Measurements from ENCODE around the gene AOAH.

The AOAH gene

DNA sequence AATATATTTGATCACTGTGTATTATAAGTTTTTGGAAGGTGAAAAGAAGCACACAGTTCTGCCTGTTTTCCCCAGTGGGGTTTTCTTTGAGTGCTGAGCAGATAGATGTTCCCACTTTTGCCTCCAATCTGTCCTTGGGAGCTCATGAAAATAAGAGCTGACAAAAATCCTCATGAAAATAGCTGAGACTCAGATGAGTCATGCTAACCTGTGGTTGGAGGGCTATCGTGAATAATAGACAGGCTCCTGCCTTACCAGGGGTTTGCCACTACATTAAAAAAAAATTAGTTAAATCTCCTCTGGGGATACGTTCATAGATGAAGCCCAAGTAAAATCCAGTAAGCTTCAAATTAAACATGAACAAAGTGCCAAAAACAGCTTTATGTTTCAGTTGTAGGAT, 10.9 kb upstream of the AOAH start:
- DNase-seq (no peak), ATAC-seq (ENCODE audit: insufficient read depth, low read depth) (no peak)
- H2AFZ ChIP-seq (ENCODE audit: low read depth, low read length) = no peak overlapping the region
- H3K4me1 ChIP-seq (ENCODE audit: insufficient read depth, low read length) = peaks cover 5% of the 10 kb centered on the region; the same call in 1 of the 2 replicates
- TF ChIP-seq EZH2 (IDR thresholded peaks at IDR 0.05; ENCODE audit: borderline replicate concordance, low read depth, low read length, severe bottlenecking) (no peak), CTCF (IDR thresholded peaks at IDR 0.05; ENCODE audit: borderline replicate concordance, extremely low read depth, low read length, poor library complexity, severe bottlenecking) (no peak)
- no peak overlapping the region for H3K4me2 ChIP-seq (ENCODE audit: insufficient read depth, low read length)
- no peak overlapping the region for H3K9ac ChIP-seq (ENCODE audit: low read depth, low read length)
- no peak overlapping the region for H3K4me3 ChIP-seq (ENCODE audit: low read depth in 1 of 2, low read length in 2 of 2)
- no peaks in the 10 kb centered on the region for H3K79me2 ChIP-seq (ENCODE audit: insufficient read depth, low read length)
- no peaks in the 10 kb centered on the region for H4K20me1 ChIP-seq (ENCODE audit: insufficient read depth, low read length)
- H3K27ac ChIP-seq (ENCODE audit: low read length) = no peak overlapping the region
- no peaks in the 10 kb centered on the region for H3K27me3 ChIP-seq (ENCODE audit: insufficient read depth, low read length, poor library complexity)
- H3K36me3 ChIP-seq (ENCODE audit: insufficient read depth, low read length) = no peaks in the 10 kb centered on the region
- no peaks in the 10 kb centered on the region for H3K9me3 ChIP-seq (ENCODE audit: insufficient read depth, low read length, severe bottlenecking)

DNA sequence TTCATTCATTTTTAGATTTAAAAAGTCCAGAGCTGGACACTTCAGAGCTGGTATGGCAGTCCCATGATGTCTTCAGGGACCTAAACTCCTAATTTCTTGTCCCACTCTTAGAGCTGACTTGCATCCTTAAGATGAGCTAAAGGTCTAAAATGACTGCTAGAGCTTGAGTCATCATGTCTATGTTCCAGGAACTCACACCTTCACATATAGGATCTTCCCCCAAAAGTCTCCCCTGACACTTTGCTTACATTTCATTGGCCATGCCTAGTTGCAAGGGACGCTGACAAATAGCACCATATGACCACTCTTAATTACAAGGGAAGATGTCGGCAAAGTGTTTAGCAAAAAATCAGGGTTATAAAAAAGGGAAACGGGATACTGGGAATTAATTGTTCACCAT, 10.4 kb upstream of the AOAH start:
- DNase-seq = no peak
- peaks cover 5% of the 10 kb centered on the region; the same call in 1 of the 2 replicates for H3K4me1 ChIP-seq (ENCODE audit: insufficient read depth, low read length)
- no peaks in the 10 kb centered on the region for H3K36me3 ChIP-seq (ENCODE audit: insufficient read depth, low read length)
- no peaks in the 10 kb centered on the region for H4K20me1 ChIP-seq (ENCODE audit: insufficient read depth, low read length)
- H3K27me3 ChIP-seq (ENCODE audit: insufficient read depth, low read length, poor library complexity) = no peaks in the 10 kb centered on the region
- no peak overlapping the region for H3K4me2 ChIP-seq (ENCODE audit: insufficient read depth, low read length)
- no peak overlapping the region for H3K4me3 ChIP-seq (ENCODE audit: low read depth in 1 of 2, low read length in 2 of 2)
- H3K9me3 ChIP-seq (ENCODE audit: insufficient read depth, low read length, severe bottlenecking) = no peaks in the 10 kb centered on the region
- TF ChIP-seq CTCF (IDR thresholded peaks at IDR 0.05; ENCODE audit: borderline replicate concordance, extremely low read depth, low read length, poor library complexity, severe bottlenecking) (no peak), EZH2 (IDR thresholded peaks at IDR 0.05; ENCODE audit: borderline replicate concordance, low read depth, low read length, severe bottlenecking) (no peak)
- H3K79me2 ChIP-seq (ENCODE audit: insufficient read depth, low read length) = no peaks in the 10 kb centered on the region
- no peak overlapping the region for H2AFZ ChIP-seq (ENCODE audit: low read depth, low read length)
- no peak for ATAC-seq (ENCODE audit: insufficient read depth, low read depth)
- no peak overlapping the region for H3K9ac ChIP-seq (ENCODE audit: low read depth, low read length)
- no peak overlapping the region for H3K27ac ChIP-seq (ENCODE audit: low read length)

DNA sequence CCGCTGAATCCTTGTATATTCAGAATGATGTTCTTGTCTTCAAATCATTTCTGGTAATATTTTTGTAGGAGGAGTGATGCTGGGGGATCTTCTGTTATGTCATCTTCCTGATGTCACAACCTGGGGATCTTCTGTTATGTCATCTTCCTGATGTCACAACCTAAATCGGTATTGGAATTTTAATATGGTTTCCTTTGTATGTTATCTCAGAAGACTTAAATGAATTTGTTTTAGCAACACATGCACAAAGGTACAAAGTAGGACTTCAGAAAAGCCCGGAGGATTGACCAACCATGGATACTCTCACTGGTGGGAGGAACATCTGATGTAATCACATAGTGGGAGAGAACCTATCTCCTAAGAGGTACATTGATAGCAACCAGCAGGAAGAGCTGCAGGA, 9.1 kb upstream of the AOAH start:
- Histone ChIP-seq H3K9ac (ENCODE audit: low read depth, low read length) (no peak overlapping the region), H3K27ac (ENCODE audit: low read length) (no peak overlapping the region), H4K20me1 (ENCODE audit: insufficient read depth, low read length) (no peaks in the 10 kb centered on the region), H3K4me3 (ENCODE audit: low read depth in 1 of 2, low read length in 2 of 2) (no peak overlapping the region), H3K4me2 (ENCODE audit: insufficient read depth, low read length) (no peak overlapping the region), H2AFZ (ENCODE audit: low read depth, low read length) (no peak overlapping the region), H3K36me3 (ENCODE audit: insufficient read depth, low read length) (no peaks in the 10 kb centered on the region), H3K9me3 (ENCODE audit: insufficient read depth, low read length, severe bottlenecking) (no peaks in the 10 kb centered on the region), H3K79me2 (ENCODE audit: insufficient read depth, low read length) (no peaks in the 10 kb centered on the region), H3K27me3 (ENCODE audit: insufficient read depth, low read length, poor library complexity) (no peaks in the 10 kb centered on the region), H3K4me1 (ENCODE audit: insufficient read depth, low read length) (peaks cover 5% of the 10 kb centered on the region; the same call in 1 of the 2 replicates)
- no peak for ATAC-seq (ENCODE audit: insufficient read depth, low read depth)
- TF ChIP-seq CTCF (IDR thresholded peaks at IDR 0.05; ENCODE audit: borderline replicate concordance, extremely low read depth, low read length, poor library complexity, severe bottlenecking) (no peak), EZH2 (IDR thresholded peaks at IDR 0.05; ENCODE audit: borderline replicate concordance, low read depth, low read length, severe bottlenecking) (no peak)
- no peak for DNase-seq

GRCh38 chr7:36732806-36733205, 8.5 kb upstream of the AOAH start:
- Histone ChIP-seq H3K27ac (ENCODE audit: low read length) (no peak overlapping the region), H3K36me3 (ENCODE audit: insufficient read depth, low read length) (no peaks in the 10 kb centered on the region), H3K4me2 (ENCODE audit: insufficient read depth, low read length) (no peak overlapping the region), H2AFZ (ENCODE audit: low read depth, low read length) (no peak overlapping the region), H3K79me2 (ENCODE audit: insufficient read depth, low read length) (no peaks in the 10 kb centered on the region), H3K4me3 (ENCODE audit: low read depth in 1 of 2, low read length in 2 of 2) (no peak overlapping the region), H3K9ac (ENCODE audit: low read depth, low read length) (no peak overlapping the region), H3K9me3 (ENCODE audit: insufficient read depth, low read length, severe bottlenecking) (no peaks in the 10 kb centered on the region), H3K27me3 (ENCODE audit: insufficient read depth, low read length, poor library complexity) (no peaks in the 10 kb centered on the region), H4K20me1 (ENCODE audit: insufficient read depth, low read length) (no peaks in the 10 kb centered on the region), H3K4me1 (ENCODE audit: insufficient read depth, low read length) (peaks cover 5% of the 10 kb centered on the region; the same call in 1 of the 2 replicates)
- no peak for DNase-seq
- TF ChIP-seq CTCF (IDR thresholded peaks at IDR 0.05; ENCODE audit: borderline replicate concordance, extremely low read depth, low read length, poor library complexity, severe bottlenecking) (no peak), EZH2 (IDR thresholded peaks at IDR 0.05; ENCODE audit: borderline replicate concordance, low read depth, low read length, severe bottlenecking) (no peak)
- ATAC-seq (ENCODE audit: insufficient read depth, low read depth) = no peak

Data from DND-41 (cell line).